HG03558 (cell line): Measurements from ENCODE around the gene FKBP6.
"Not testable (repeated sequence)": the region's sequence is repeated elsewhere in the genome, so short reads cannot be mapped to it uniquely, and the experiment has no call there.

Experiments used
- ATAC-seq: cut with Tn5 transposase; IDR thresholded peaks from one replicate; pipeline ENCODE4 v1.9.1; 2021; ENCODE audit warnings: moderate number of reproducible peaks; ENCODE audit not compliant: unreplicated experiment; ENCODE audit errors: extremely low read depth

The FKBP6 gene

GRCh38 chr7:73387221-73387828, 59.4 kb downstream of the FKBP6 start:
- ATAC-seq: no peak

DNA sequence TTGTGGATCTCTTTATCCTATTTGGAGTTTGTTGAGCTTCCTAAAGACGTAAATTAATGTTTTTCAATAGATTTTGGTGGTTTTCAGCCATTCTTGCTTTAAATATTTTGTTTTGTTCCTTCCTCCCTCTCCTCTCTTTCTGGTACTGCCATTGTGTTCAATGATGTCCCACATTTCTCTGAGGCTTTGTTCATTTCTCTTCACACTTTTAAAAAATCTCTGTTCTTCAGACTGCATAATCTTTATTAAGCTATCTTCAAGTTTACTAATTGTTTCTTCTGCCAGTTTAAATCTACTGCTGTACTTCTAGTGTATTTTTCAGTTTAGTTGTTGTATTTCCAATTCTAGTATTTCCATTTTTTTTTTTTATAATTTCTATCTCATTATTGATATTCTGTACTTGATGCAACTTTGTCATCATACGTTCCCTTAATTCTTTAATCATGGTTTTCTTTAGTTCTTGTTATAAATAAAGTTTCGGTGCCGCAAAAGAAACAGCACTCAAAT, 60.0 kb downstream of the FKBP6 start:
- no peak for ATAC-seq

DNA sequence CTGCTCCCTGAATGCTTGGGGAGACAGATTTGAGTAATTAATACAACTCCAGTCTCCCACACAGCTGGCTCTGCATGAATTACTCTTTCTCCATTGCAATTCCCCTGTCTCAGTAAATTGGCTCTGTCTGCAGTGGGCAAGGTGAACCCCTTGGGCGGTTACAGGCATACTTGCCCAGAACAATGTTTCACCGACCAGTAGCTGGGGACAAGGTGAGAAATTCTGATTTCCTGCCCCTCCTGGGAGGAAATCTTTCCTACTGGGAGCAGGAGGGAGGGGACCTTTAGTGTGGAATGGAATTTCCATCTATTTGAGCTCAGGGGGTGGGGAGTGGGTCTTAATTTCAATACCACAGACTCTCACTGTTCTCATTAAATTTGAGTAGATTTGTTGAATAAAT, 63.4 kb downstream of the FKBP6 start:
- no peak for ATAC-seq

DNA sequence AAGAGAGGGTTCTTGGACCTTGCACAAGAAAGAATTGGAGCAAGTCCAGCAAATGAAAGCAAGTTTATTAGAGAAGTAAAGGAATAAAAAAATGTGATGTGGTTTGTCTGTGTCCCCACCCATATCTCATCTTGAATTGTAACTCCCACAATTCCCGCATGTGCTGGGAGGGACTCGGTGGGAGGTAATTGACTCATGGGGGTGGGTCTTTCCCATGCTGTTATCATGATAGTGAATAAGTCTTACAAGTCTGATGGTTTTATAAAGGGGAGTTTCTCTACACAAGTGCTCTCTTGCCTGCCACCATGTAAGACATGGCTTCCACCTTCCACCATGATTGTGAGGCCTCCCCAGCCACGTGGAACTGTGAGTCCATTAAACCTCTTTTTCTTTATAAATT, 66.5 kb downstream of the FKBP6 start:
- ATAC-seq: no peak

GRCh38 chr7:73395538-73396503, 67.9 kb downstream of the FKBP6 start:
- no peak for ATAC-seq

DNA sequence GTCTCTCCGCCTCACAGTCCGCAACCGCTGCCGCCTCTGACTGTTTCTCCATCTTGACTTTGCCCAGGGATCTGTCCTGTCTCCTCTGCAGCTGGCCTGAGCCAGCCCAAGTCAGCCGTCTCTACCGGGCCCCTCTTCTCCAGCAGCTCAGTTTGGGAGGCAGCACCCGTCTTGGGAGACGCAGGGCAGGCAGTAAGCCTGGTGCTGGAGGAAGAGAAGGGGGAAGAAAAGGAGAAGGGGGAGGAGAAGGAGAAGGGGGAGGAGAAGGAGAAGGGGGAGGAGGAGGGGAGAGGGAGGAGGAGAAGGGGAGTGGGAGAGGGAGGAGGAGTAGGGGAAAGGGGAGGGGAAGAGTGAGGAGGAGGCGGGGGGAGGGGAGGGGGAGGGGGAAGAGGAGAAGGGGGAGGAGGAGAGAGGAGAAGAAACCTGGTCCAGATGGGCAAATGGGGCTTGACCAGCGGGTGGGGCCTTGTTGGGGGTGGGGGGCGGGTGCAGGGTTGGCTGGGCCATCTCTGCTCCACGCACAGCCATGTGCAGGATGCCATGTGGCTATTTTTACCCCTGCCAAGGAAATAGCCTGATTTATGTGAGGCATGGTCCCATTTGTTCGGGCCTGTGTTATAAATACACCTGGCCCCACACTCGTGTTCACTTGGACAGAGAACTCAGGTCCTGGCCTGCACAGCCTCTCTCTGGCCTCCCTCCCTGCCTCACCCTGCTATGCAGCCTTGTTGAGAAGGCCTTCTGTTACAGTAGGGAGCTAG, 69.7 kb downstream of the FKBP6 start:
- no peak for ATAC-seq

DNA sequence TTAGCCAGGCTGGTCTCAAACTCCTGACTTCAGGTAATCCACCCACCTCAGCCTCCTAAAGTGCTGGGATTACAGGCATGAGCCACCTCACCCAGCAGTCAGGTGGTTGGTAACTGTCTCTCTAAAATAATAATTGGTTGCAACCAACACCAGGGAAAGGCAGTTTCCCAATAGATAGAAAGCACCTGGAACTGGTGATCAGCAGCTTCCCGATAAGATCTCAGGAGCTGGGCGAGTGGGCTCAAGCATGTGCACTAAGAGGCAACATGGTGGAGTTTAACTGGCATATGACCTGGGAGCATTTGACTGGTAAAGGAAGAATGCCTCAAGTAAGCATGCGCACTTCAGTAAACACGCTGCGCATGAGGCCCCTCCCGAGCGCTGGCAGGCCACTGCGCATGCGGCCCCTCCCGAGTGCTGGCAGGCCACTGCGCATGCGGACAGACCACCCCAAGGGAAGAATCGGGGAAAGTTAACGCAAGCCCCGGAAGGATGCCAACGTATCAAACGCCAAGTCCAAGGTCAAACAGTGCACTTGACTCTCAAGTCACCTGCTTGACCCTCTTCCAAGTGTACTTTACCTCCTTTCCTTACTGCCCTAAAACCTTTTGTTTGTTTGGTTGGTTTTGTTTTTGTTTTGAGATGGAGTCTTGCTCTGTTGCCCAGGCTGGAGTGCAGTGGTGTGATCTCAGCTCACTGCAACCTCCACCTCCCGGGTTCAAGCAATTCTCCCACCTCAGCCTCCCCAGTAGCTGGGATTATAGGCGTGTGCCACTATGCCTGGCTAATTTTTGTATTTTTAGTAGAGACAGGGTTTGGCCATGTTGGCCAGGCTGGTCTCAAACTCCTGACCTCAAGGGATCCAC, 71.5 kb downstream of the FKBP6 start:
- ATAC-seq: not testable (repeated sequence)

DNA sequence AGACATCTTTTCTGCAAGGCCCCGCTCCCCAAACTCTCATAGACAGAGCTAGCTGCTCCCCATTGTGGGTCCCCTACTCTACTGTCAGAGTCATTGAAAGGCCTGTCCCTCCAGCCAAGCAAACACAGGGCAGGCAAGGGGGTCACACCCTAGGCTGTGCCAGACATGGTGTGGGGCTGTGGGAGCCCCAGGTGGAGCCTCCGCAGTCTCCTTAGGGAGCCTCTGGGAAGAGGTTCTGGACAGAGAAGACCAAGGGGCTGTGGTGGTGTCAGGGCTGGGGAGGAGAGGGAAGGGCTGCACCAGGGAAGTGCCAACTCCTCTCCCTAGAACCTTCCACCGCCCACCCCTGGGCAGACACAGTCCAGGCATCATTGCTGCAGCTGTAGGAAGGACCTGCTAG, 76.9 kb downstream of the FKBP6 start:
- not testable (repeated sequence) for ATAC-seq
